ENCODE results near the gene TMPRSS6. TPM values are rescaled to one million over a fixed set of nuclear protein-coding genes. Genes with fewer than 3 reads are reported as not detected.
A peak's percentile ranks its signal among the peaks of the same experiment; 100 is the strongest.

TMPRSS6 gene
- polyA plus RNA-seq, 3 donors: not detected

DNA sequence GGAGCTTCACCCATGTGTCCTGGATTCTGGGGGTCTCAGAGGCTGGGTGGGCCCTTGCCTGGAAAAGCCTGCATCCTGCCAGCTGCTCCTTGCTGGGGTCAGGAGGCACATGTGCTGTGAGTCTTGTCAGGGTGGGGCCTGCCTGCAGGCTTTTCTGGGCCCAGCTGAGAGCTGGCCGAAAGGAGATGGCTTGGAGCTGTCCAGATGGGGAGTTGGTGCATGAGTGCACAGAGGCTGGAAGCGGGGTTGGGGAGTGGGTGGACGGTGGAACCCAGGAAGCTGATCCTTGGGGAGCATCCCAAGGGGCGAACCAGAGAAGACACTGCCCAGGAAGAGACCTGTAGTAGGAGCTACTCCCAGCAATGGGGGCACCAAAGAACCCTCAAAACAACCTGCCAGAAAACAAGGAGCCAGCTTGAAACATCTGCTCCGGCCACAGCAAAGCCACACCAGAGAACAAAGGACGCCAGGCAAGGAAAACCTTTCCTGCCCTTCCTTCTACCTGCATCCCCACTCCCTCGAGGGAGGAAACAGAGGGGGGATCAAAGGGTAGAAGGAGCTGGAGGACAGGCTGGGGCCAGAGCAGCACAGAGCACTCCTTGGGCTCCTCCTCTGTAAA, 66.2 kb downstream of the TMPRSS6 start:
- H3K27ac Mint-ChIP-seq: peak overlapping the region in 1 of 7 donors; percentile 40
- H3K27me3 ChIP-seq (ENCODE audit: control insufficient read depth in 2 of 2, insufficient read depth in 2 of 2, low read length in 2 of 2): no peaks in the 10 kb centered on the region
- peaks cover 21% of the 10 kb centered on the region for H3K4me1 Mint-ChIP-seq
- DNase-seq: no peak
- no peak overlapping the region for H3K27ac ChIP-seq (ENCODE audit: low read depth in 1 of 2, low read length in 2 of 2)
- H3K9ac ChIP-seq (ENCODE audit: insufficient read depth, low read length, poor library complexity, severe bottlenecking): no peak overlapping the region
- H3K4me2 ChIP-seq (replicated peaks; ENCODE audit: extremely low read depth, low read length, poor library complexity, severe bottlenecking): no peak overlapping the region
- H3K79me2 ChIP-seq (ENCODE audit: insufficient read depth, low read length): no peaks in the 10 kb centered on the region
- WGBS (ENCODE audit: insufficient coverage): 100% methylated on average over 1 of the region's 7 CpGs
- no peak overlapping the region for H3K4me3 Mint-ChIP-seq
- no peaks in the 10 kb centered on the region for H3K36me3 ChIP-seq (replicated peaks in 1 of 2; ENCODE audit: control insufficient read depth in 1 of 2, insufficient read depth in 2 of 2, low read length in 2 of 2)
- intact Hi-C loops (cut with micrococcal nuclease): no loop called here
- no peaks in the 10 kb centered on the region for H3K36me3 Mint-ChIP-seq
- H3K27me3 Mint-ChIP-seq (ENCODE audit: low read depth in 3 of 3): peaks cover 1 to 8% (median 3%) of the 10 kb centered on the region in 3 donors
- no peaks in the 10 kb centered on the region for H3K9me3 ChIP-seq (replicated peaks in 1 of 2; ENCODE audit: control insufficient read depth in 1 of 2, insufficient read depth in 1 of 2, low read length in 2 of 2)
- no peaks in the 10 kb centered on the region for H3K9me3 Mint-ChIP-seq
- no peak overlapping the region for H2AFZ ChIP-seq (ENCODE audit: insufficient read depth, low read depth, low read length, poor library complexity, severe bottlenecking)
- no peaks in the 10 kb centered on the region for H4K20me1 ChIP-seq (ENCODE audit: insufficient read depth, low read length)
- TF ChIP-seq, protein P1, sequence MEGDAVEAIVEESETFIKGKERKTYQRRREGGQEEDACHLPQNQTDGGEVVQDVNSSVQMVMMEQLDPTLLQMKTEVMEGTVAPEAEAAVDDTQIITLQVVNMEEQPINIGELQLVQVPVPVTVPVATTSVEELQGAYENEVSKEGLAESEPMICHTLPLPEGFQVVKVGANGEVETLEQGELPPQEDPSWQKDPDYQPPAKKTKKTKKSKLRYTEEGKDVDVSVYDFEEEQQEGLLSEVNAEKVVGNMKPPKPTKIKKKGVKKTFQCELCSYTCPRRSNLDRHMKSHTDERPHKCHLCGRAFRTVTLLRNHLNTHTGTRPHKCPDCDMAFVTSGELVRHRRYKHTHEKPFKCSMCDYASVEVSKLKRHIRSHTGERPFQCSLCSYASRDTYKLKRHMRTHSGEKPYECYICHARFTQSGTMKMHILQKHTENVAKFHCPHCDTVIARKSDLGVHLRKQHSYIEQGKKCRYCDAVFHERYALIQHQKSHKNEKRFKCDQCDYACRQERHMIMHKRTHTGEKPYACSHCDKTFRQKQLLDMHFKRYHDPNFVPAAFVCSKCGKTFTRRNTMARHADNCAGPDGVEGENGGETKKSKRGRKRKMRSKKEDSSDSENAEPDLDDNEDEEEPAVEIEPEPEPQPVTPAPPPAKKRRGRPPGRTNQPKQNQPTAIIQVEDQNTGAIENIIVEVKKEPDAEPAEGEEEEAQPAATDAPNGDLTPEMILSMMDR (IDR thresholded peaks at IDR 0.05): no peak
- H3K4me1 ChIP-seq (ENCODE audit: control insufficient read depth in 1 of 2, insufficient read depth in 2 of 2, low read length in 2 of 2): peaks cover 22 to 25% of the 10 kb centered on the region in 2 donors
- no peak overlapping the region for H3K4me3 ChIP-seq (replicated peaks in 1 of 3; ENCODE audit: low read depth in 2 of 3, low read length in 3 of 3)

DNA sequence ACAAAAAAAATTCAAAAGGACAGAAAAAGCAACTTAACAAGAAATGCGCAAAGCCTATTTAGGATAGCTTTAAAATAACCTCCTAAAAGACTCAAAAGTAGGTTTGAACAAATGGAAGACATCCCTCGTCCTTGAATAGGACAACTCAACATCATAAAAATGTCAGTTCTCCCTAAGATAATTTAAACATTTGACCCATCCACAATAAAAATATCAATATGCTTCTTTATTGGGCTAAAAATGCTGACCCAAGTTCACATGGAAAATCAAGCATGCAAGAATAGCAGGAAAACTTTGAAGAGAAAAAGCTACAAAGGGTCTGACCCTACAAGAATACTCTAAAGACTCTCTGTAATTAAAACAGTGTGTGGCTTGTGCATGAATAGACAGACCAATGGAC, 70.0 kb downstream of the TMPRSS6 start:
- TF ChIP-seq, protein P1 (IDR thresholded peaks at IDR 0.05): no peak
- H3K36me3 ChIP-seq (replicated peaks in 1 of 2; ENCODE audit: control insufficient read depth in 1 of 2, insufficient read depth in 2 of 2, low read length in 2 of 2): no peaks in the 10 kb centered on the region
- Mint-ChIP-seq H3K27ac (no peak overlapping the region), H3K27me3 (ENCODE audit: low read depth in 3 of 3) (peaks cover 6 to 12% (median 7%) of the 10 kb centered on the region in 3 donors), H3K9me3 (no peaks in the 10 kb centered on the region), H3K36me3 (no peaks in the 10 kb centered on the region), H3K4me1 (peaks cover 7% of the 10 kb centered on the region), H3K4me3 (no peak overlapping the region)
- no peak overlapping the region for H3K9ac ChIP-seq (ENCODE audit: insufficient read depth, low read length, poor library complexity, severe bottlenecking)
- no peak overlapping the region for H3K27ac ChIP-seq (ENCODE audit: low read depth in 1 of 2, low read length in 2 of 2)
- no peak overlapping the region for H2AFZ ChIP-seq (ENCODE audit: insufficient read depth, low read depth, low read length, poor library complexity, severe bottlenecking)
- no peak for DNase-seq
- no CpG with 5 or more reads among the region's 2 CpGs for WGBS (ENCODE audit: insufficient coverage)
- no peak overlapping the region for H3K4me2 ChIP-seq (replicated peaks; ENCODE audit: extremely low read depth, low read length, poor library complexity, severe bottlenecking)
- H3K27me3 ChIP-seq (ENCODE audit: control insufficient read depth in 2 of 2, insufficient read depth in 2 of 2, low read length in 2 of 2): no peaks in the 10 kb centered on the region
- H3K79me2 ChIP-seq (ENCODE audit: insufficient read depth, low read length): no peaks in the 10 kb centered on the region
- H3K9me3 ChIP-seq (replicated peaks in 1 of 2; ENCODE audit: control insufficient read depth in 1 of 2, insufficient read depth in 1 of 2, low read length in 2 of 2): no peaks in the 10 kb centered on the region
- intact Hi-C loops (cut with micrococcal nuclease): no loop called here
- peaks cover 8 to 9% of the 10 kb centered on the region in 2 donors for H3K4me1 ChIP-seq (ENCODE audit: control insufficient read depth in 1 of 2, insufficient read depth in 2 of 2, low read length in 2 of 2)
- no peaks in the 10 kb centered on the region for H4K20me1 ChIP-seq (ENCODE audit: insufficient read depth, low read length)
- no peak overlapping the region for H3K4me3 ChIP-seq (replicated peaks in 1 of 3; ENCODE audit: low read depth in 2 of 3, low read length in 3 of 3)

All from CD14-positive monocyte (primary cell).